HEK293 (cell line): Measurements from ENCODE around the gene THAP4.

Source experiments
- CTCF ChIA-PET: fragments of 350-600 bp; formaldehyde crosslinking; extraction: SDS; loops from one replicate; lab custom pipeline; 2021; ENCODE audit warnings: antibody characterized with exemption; lab: Yijun Ruan, JAX
- POLR2A ChIA-PET: fragments of 300-600 bp; formaldehyde crosslinking; extraction: SDS; loops from one replicate; lab custom pipeline; 2020; ENCODE audit warnings: antibody characterized with exemption, inconsistent platforms; lab: Yijun Ruan, JAX
- H3K27ac ChIP-seq: fragments of 200-500 bp; sonication (Bioruptor generic); 2 replicates; pipeline ENCODE4 v1.5.1; 2014; ENCODE audit warnings: low read depth, low read length, control low read depth, inconsistent platforms; ENCODE audit errors: extremely low read depth
- H3K36me3 ChIP-seq, 2 experiments: fragments of 200-500 bp in 1 of 2; sonication (Bioruptor generic) in 1 of 2; 1 replicate in 1 of 2; 2 replicates in 1 of 2; pipeline ENCODE4 v1.5.1; 2014 to 2017; ENCODE audit warnings: inconsistent platforms in 2 of 2, low read length in 2 of 2; ENCODE audit not compliant: control insufficient read depth in 2 of 2, insufficient read depth in 1 of 2
- H3K4me1 ChIP-seq: fragments of 200-500 bp; sonication (Bioruptor generic); 2 replicates; pipeline ENCODE4 v1.5.1; 2014; ENCODE audit warnings: mild to moderate bottlenecking, low read length, inconsistent platforms; ENCODE audit not compliant: control insufficient read depth, insufficient read depth
- H3K4me3 ChIP-seq: 2 replicates; pipeline ENCODE4 v1.5.1; 2011; ENCODE audit warnings: low read depth, mild to moderate bottlenecking, control low read depth, low read length, moderate library complexity
- H3K9me3 ChIP-seq: fragments of 200-500 bp; sonication (Bioruptor generic); 2 replicates; pipeline ENCODE4 v1.5.1; 2014; ENCODE audit warnings: low read depth, low read length, inconsistent platforms; ENCODE audit not compliant: control insufficient read depth, insufficient read depth
- GLI4 ChIP-seq: fragments of 450-650 bp; formaldehyde crosslinking; IDR thresholded peaks from 2 replicates; pipeline ENCODE4 v1.5.1; 2016; ENCODE audit warnings: missing biosample characterization, missing genetic modification characterization
- KLF7 ChIP-seq: fragments of 450-650 bp; formaldehyde crosslinking; IDR thresholded peaks from 2 replicates; pipeline ENCODE4 v1.5.1; 2016; ENCODE audit warnings: missing biosample characterization, missing genetic modification characterization, borderline replicate concordance
- OSR2 ChIP-seq: fragments of 450-650 bp; formaldehyde crosslinking; IDR thresholded peaks from 2 replicates; pipeline ENCODE4 v1.5.1; 2016; ENCODE audit warnings: missing biosample characterization, missing genetic modification characterization
- SP2 ChIP-seq: fragments of 450-650 bp; formaldehyde crosslinking; IDR thresholded peaks from 2 replicates; pipeline ENCODE4 v1.5.1; 2016; ENCODE audit warnings: missing biosample characterization, missing genetic modification characterization
- ZNF132 ChIP-seq: fragments of 450-650 bp; formaldehyde crosslinking; IDR thresholded peaks from 2 replicates; pipeline ENCODE4 v1.5.1; 2017; ENCODE audit warnings: missing biosample characterization, missing genetic modification characterization, borderline replicate concordance
- ZNF133 ChIP-seq: fragments of 450-650 bp; formaldehyde crosslinking; IDR thresholded peaks from 2 replicates; pipeline ENCODE4 v1.5.1; 2016; ENCODE audit warnings: missing biosample characterization, missing genetic modification characterization
- ZNF138 ChIP-seq: fragments of 450-650 bp; formaldehyde crosslinking; IDR thresholded peaks from 2 replicates; pipeline ENCODE4 v1.5.1; 2016; ENCODE audit warnings: missing biosample characterization, missing genetic modification characterization, borderline replicate concordance
- ZNF174 ChIP-seq: fragments of 450-650 bp; formaldehyde crosslinking; IDR thresholded peaks from 2 replicates; pipeline ENCODE4 v1.5.0; 2017; ENCODE audit warnings: missing biosample characterization, mild to moderate bottlenecking, missing genetic modification characterization
- ZNF214 ChIP-seq: fragments of 450-650 bp; formaldehyde crosslinking; IDR thresholded peaks from 2 replicates; pipeline ENCODE4 v1.5.1; 2017; ENCODE audit warnings: missing biosample characterization, mild to moderate bottlenecking, missing genetic modification characterization, borderline replicate concordance
- ZNF221 ChIP-seq: fragments of 450-650 bp; formaldehyde crosslinking; IDR thresholded peaks from 2 replicates; pipeline ENCODE4 v1.5.1; 2017; ENCODE audit warnings: missing biosample characterization, missing genetic modification characterization, borderline replicate concordance
- ZNF248 ChIP-seq: fragments of 450-650 bp; formaldehyde crosslinking; IDR thresholded peaks from 2 replicates; pipeline ENCODE4 v1.5.1; 2017; ENCODE audit warnings: missing biosample characterization, missing genetic modification characterization
- ZNF26 ChIP-seq: fragments of 450-650 bp; formaldehyde crosslinking; IDR thresholded peaks from 2 replicates; pipeline ENCODE4 v1.5.1; 2016; ENCODE audit warnings: missing biosample characterization, missing genetic modification characterization
- ZNF280C ChIP-seq: fragments of 450-650 bp; formaldehyde crosslinking; IDR thresholded peaks from 2 replicates; pipeline ENCODE4 v1.5.1; 2016; ENCODE audit warnings: missing biosample characterization, missing genetic modification characterization
- ZNF366 ChIP-seq: fragments of 450-650 bp; formaldehyde crosslinking; conservative IDR thresholded peaks from 2 replicates; pipeline ENCODE4 v1.5.1; 2016; ENCODE audit warnings: missing biosample characterization, missing genetic modification characterization
- ZNF510 ChIP-seq: fragments of 450-650 bp; formaldehyde crosslinking; IDR thresholded peaks from 2 replicates; pipeline ENCODE4 v1.5.1; 2018; ENCODE audit warnings: mild to moderate bottlenecking, missing genetic modification characterization, missing biosample characterization; ENCODE audit not compliant: insufficient replicate concordance
- ZNF549 ChIP-seq: fragments of 450-650 bp; IDR thresholded peaks from 2 replicates; pipeline ENCODE4 v1.5.1; 2018; ENCODE audit warnings: missing biosample characterization, missing genetic modification characterization, mild to moderate bottlenecking, inconsistent platforms, moderate library complexity
- ZNF660 ChIP-seq: fragments of 450-650 bp; IDR thresholded peaks from 2 replicates; pipeline ENCODE4 v1.5.1; 2018; ENCODE audit warnings: missing biosample characterization, mild to moderate bottlenecking, missing genetic modification characterization
- ZNF837 ChIP-seq: fragments of 450-650 bp; formaldehyde crosslinking; IDR thresholded peaks from 2 replicates; pipeline ENCODE4 v1.5.1; 2016; ENCODE audit warnings: missing biosample characterization, missing genetic modification characterization
- TF ChIP-seq, protein P1 (sequence below): fragments of 450-650 bp; IDR thresholded peaks from 2 replicates; pipeline ENCODE4 v1.5.1; 2018; ENCODE audit warnings: missing biosample characterization, mild to moderate bottlenecking, missing genetic modification characterization
- TF ChIP-seq, protein P2 (sequence below): fragments of 450-650 bp; formaldehyde crosslinking; IDR thresholded peaks from 2 replicates; pipeline ENCODE4 v1.5.1; 2016; ENCODE audit warnings: missing biosample characterization, missing genetic modification characterization, borderline replicate concordance

The THAP4 gene

GRCh38 chr2:241678307-241678706, 41.3 kb upstream of the THAP4 start:
- Histone ChIP-seq H3K27ac (no peak overlapping the region), H3K9me3 (no peaks in the 10 kb centered on the region), H3K4me1 (no peaks in the 10 kb centered on the region), H3K4me3 (no peak overlapping the region), H3K36me3 (peaks cover 25 to 92% of the 10 kb centered on the region in 2 experiments; a peak in 2 of 3 replicates)
- POLR2A ChIA-PET: interaction anchor here (0.8 to 2.2 kb wide), 3 partner anchors 8 to 24 kb away, joined by 3 to 9 read pairs (median 3); partner anchors contain the start of genes DTYMK and ING5
- CTCF ChIA-PET: no interaction called here
- TF ChIP-seq OSR2 (tag by site-specific recombination): no peak
- TF ChIP-seq ZNF138 (tag by site-specific recombination): no peak
- no peak for TF ChIP-seq ZNF549 (tag by site-specific recombination)
- no peak for TF ChIP-seq KLF7
- no peak for TF ChIP-seq ZNF366 (tag by site-specific recombination)
- no peak for TF ChIP-seq GLI4
- no peak for TF ChIP-seq ZNF133 (tag by site-specific recombination)
- TF ChIP-seq ZNF26: no peak
- no peak for TF ChIP-seq ZNF132 (tag by site-specific recombination)
- TF ChIP-seq ZNF221: no peak
- TF ChIP-seq SP2 (tag by site-specific recombination): no peak
- TF ChIP-seq ZNF248: no peak
- no peak for TF ChIP-seq ZNF660 (tag by site-specific recombination)
- no peak for TF ChIP-seq ZNF510 (tag by site-specific recombination)
- TF ChIP-seq, protein P1, sequence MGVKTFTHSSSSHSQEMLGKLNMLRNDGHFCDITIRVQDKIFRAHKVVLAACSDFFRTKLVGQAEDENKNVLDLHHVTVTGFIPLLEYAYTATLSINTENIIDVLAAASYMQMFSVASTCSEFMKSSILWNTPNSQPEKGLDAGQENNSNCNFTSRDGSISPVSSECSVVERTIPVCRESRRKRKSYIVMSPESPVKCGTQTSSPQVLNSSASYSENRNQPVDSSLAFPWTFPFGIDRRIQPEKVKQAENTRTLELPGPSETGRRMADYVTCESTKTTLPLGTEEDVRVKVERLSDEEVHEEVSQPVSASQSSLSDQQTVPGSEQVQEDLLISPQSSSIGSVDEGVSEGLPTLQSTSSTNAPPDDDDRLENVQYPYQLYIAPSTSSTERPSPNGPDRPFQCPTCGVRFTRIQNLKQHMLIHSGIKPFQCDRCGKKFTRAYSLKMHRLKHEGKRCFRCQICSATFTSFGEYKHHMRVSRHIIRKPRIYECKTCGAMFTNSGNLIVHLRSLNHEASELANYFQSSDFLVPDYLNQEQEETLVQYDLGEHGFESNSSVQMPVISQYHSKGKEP: no peak
- no peak for TF ChIP-seq ZNF214 (tag by site-specific recombination)
- TF ChIP-seq ZNF280C (tag by site-specific recombination): no peak
- no peak for TF ChIP-seq ZNF837 (tag by site-specific recombination)
- TF ChIP-seq ZNF174 (tag by site-specific recombination): no peak
- TF ChIP-seq, protein P2, sequence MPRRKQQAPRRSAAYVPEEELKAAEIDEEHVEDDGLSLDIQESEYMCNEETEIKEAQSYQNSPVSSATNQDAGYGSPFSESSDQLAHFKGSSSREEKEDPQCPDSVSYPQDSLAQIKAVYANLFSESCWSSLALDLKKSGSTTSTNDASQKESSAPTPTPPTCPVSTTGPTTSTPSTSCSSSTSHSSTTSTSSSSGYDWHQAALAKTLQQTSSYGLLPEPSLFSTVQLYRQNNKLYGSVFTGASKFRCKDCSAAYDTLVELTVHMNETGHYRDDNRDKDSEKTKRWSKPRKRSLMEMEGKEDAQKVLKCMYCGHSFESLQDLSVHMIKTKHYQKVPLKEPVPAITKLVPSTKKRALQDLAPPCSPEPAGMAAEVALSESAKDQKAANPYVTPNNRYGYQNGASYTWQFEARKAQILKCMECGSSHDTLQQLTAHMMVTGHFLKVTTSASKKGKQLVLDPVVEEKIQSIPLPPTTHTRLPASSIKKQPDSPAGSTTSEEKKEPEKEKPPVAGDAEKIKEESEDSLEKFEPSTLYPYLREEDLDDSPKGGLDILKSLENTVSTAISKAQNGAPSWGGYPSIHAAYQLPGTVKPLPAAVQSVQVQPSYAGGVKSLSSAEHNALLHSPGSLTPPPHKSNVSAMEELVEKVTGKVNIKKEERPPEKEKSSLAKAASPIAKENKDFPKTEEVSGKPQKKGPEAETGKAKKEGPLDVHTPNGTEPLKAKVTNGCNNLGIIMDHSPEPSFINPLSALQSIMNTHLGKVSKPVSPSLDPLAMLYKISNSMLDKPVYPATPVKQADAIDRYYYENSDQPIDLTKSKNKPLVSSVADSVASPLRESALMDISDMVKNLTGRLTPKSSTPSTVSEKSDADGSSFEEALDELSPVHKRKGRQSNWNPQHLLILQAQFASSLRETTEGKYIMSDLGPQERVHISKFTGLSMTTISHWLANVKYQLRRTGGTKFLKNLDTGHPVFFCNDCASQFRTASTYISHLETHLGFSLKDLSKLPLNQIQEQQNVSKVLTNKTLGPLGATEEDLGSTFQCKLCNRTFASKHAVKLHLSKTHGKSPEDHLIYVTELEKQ (tag by site-specific recombination): no peak
